Muscle layer of colon (tissue), 2 donors: Measurements from ENCODE around the gene ASPSCR1.

Experiments used
- H3K27ac ChIP-seq: one replicate; pipeline ENCODE4 v1.7.0; 2013; ENCODE audit warnings: low read depth, mild to moderate bottlenecking, low read length, moderate library complexity
- H3K27me3 ChIP-seq, 2 donors: one replicate each; pipeline ENCODE4 v1.7.0; 2013; ENCODE audit warnings: low read length in 2 of 2, mild to moderate bottlenecking in 2 of 2; ENCODE audit not compliant: insufficient read depth in 2 of 2, control insufficient read depth in 1 of 2
- H3K36me3 ChIP-seq: one replicate; pipeline ENCODE4 v1.7.0; 2013; ENCODE audit warnings: mild to moderate bottlenecking, low read length; ENCODE audit not compliant: insufficient read depth
- H3K4me1 ChIP-seq: one replicate; pipeline ENCODE4 v1.7.0; 2013; ENCODE audit warnings: mild to moderate bottlenecking, low read length; ENCODE audit not compliant: insufficient read depth
- H3K4me3 ChIP-seq, 2 donors: one replicate each; pipeline ENCODE4 v1.7.0; 2013; ENCODE audit warnings: low read length in 2 of 2, low read depth in 1 of 2, mild to moderate bottlenecking in 1 of 2, moderate library complexity in 1 of 2
- H3K9ac ChIP-seq: one replicate; pipeline ENCODE4 v1.7.0; 2013; ENCODE audit warnings: low read length
- H3K9me3 ChIP-seq: one replicate; pipeline ENCODE4 v1.7.0; 2013; ENCODE audit warnings: mild to moderate bottlenecking, low read length
- donor health status: abdominal sarcoma.
- donor health status: Adenocarcinoma of cecum.

ASPSCR1 gene

GRCh38 chr17:81957691-81958432, 19.6 kb upstream of the ASPSCR1 start:
- Histone ChIP-seq H3K4me1 (no peaks in the 10 kb centered on the region), H3K9ac (no peak overlapping the region), H3K27me3 (peaks cover 17 to 66% of the 10 kb centered on the region in 2 donors), H3K9me3 (no peaks in the 10 kb centered on the region), H3K27ac (no peak overlapping the region), H3K36me3 (no peaks in the 10 kb centered on the region), H3K4me3 (no peak overlapping the region)

- no peak overlapping the region for H3K27ac ChIP-seq
- H3K9ac ChIP-seq, result no peak overlapping the region
- no peaks in the 10 kb centered on the region for H3K4me1 ChIP-seq
- no peaks in the 10 kb centered on the region for H3K36me3 ChIP-seq
- H3K4me3 ChIP-seq, result no peak overlapping the region
- no peaks in the 10 kb centered on the region for H3K9me3 ChIP-seq
- peaks cover 17 to 69% of the 10 kb centered on the region in 2 donors for H3K27me3 ChIP-seq
Observed at GRCh38 chr17:81958633-81959342, 18.6 kb upstream of the ASPSCR1 start.

GRCh38 chr17:81959362-81960129, 17.9 kb upstream of the ASPSCR1 start:
- H3K27ac ChIP-seq, result no peak overlapping the region
- peak overlapping the region in 1 of 2 donors; percentile 50 for H3K4me3 ChIP-seq
- no peak overlapping the region for H3K9ac ChIP-seq
- H3K9me3 ChIP-seq, result no peaks in the 10 kb centered on the region
- H3K36me3 ChIP-seq, result no peaks in the 10 kb centered on the region
- H3K4me1 ChIP-seq, result no peaks in the 10 kb centered on the region
- peaks cover 17 to 64% of the 10 kb centered on the region in 2 donors for H3K27me3 ChIP-seq

GRCh38 chr17:81960130-81960958, 17.1 kb upstream of the ASPSCR1 start:
- Histone ChIP-seq H3K9ac (no peak overlapping the region), H3K27me3 (peaks cover 17 to 64% of the 10 kb centered on the region in 2 donors), H3K4me3 (peak overlapping the region in 1 of 2 donors; percentile 50), H3K27ac (no peak overlapping the region), H3K4me1 (no peaks in the 10 kb centered on the region), H3K9me3 (no peaks in the 10 kb centered on the region), H3K36me3 (no peaks in the 10 kb centered on the region)

GRCh38 chr17:81961087-81961511, 16.3 kb upstream of the ASPSCR1 start, which contains the start of gene NOTUM:
TSS of gene NOTUM (minus strand) at chr17:81961187. CDS start at chr17:81960909, 278 bp downstream.
- Histone ChIP-seq H3K27me3 (peaks cover 17 to 64% of the 10 kb centered on the region in 2 donors), H3K4me1 (no peaks in the 10 kb centered on the region), H3K36me3 (no peaks in the 10 kb centered on the region), H3K4me3 (peak within 1 kb of the TSS in 1 of 2 donors; percentile 50), H3K27ac (no peak within 1 kb of the TSS), H3K9me3 (no peaks in the 10 kb centered on the region), H3K9ac (no peak within 1 kb of the TSS)

GRCh38 chr17:81961521-81962498, 15.6 kb upstream of the ASPSCR1 start:
- H3K27ac ChIP-seq, result no peak overlapping the region
- H3K9me3 ChIP-seq, result no peaks in the 10 kb centered on the region
- no peak overlapping the region for H3K9ac ChIP-seq
- H3K4me3 ChIP-seq, result no peak overlapping the region
- no peaks in the 10 kb centered on the region for H3K36me3 ChIP-seq
- H3K27me3 ChIP-seq, result peaks cover 17 to 57% of the 10 kb centered on the region in 2 donors
- no peaks in the 10 kb centered on the region for H3K4me1 ChIP-seq

GRCh38 chr17:81962499-81963441, 14.7 kb upstream of the ASPSCR1 start:
- no peak overlapping the region for H3K27ac ChIP-seq
- H3K9me3 ChIP-seq, result no peaks in the 10 kb centered on the region
- peaks cover 7% of the 10 kb centered on the region for H3K4me1 ChIP-seq
- H3K9ac ChIP-seq, result no peak overlapping the region
- H3K36me3 ChIP-seq, result no peaks in the 10 kb centered on the region
- no peak overlapping the region for H3K4me3 ChIP-seq
- peaks cover 17 to 47% of the 10 kb centered on the region in 2 donors for H3K27me3 ChIP-seq

GRCh38 chr17:81964081-81964849, 13.2 kb upstream of the ASPSCR1 start:
- H3K27me3 ChIP-seq, result peaks cover 5 to 35% of the 10 kb centered on the region in 2 donors

More at GRCh38 chr17:81964081-81964849, 13.2 kb upstream of the ASPSCR1 start:
- Histone ChIP-seq H3K36me3 (no peaks in the 10 kb centered on the region), H3K4me3 (no peak overlapping the region), H3K9me3 (no peaks in the 10 kb centered on the region), H3K27ac (no peak overlapping the region), H3K9ac (no peak overlapping the region), H3K4me1 (peaks cover 16% of the 10 kb centered on the region)
